ENCODE measurements around the gene FAM20C. TPM values are rescaled to one million over a fixed set of nuclear protein-coding genes. Genes with fewer than 3 reads are reported as not detected.

The FAM20C gene
- total RNA-seq, 2 experiments from 2014 or later, result not detected

DNA sequence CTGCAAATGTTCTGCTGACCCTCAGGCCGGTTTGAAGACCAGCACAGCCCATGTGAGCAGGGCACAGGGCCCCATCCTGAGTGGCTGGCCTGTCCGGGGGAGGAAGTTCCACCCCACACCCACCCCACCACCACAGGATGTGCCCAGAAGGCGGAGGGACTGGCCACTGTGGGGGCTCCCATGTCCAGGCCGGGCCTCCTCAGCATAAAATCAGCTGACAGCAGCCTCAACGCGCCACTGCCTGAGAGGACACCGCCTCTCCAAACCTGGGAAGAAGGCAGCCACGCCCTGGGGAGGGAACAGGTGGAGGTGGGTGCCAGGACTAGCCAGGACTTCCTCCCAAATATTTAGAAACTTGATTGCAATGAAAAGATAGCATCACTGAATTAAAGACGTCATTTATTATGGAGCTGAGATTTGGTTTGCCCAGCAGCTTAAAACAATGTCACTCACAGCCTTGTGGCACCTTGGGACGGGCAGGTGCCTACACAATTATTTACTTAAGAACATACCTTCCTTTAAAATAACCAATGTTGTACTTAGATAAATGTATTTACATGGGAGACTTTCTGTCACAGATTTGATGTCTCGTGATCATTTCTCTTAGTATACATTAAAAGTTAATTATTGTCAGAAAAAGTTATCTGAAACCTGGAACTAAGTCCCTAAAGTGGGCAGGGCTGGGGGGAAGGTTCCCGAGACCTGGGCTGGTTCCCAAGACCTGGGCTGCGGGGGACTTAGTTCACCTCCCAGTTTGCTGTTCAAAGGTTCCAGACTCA, 27.3 kb upstream of the FAM20C start:
- no TSS peak for BruUV-seq (replicated peaks)
- intact Hi-C loops (cut with micrococcal nuclease; ENCODE audit: unreplicated experiment), result no loop called here

DNA sequence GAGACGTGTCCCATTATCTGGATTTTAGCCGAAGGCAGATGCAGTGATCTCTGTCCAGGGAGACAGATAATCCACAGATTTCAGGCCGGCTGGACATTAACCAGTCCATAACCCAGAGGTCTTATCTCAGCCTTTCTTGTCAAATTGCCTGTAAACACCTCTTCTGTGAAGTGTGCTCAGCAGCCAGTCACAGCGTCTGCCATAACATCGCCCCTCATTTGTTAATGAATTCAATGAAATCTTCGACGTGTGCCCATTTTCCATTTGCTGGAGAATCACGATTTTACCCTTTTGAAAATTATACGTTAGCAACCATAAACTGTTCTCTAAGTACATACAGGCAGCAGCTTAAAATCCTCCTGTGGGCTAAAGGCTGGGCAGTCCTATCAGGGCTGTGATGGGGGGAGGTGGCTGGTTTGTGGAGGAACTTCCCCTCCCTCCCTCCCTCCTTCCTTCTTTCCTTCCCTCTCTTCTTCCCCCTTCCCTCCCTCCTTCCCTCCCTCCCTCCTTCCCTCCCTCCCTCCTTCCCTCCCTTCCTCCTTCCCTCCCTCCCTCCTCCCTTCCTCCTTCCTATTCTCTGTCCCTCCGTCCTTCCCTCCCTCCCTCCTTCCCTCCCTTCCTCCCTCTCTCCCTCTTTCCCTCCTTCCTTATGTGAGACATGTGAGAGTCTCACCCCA, 26.6 kb upstream of the FAM20C start:
- H3K79me2 ChIP-seq (ENCODE audit: insufficient read depth, low read depth, low read length), result no peaks in the 10 kb centered on the region
- BruUV-seq (replicated peaks), result no TSS peak
- H3K4me1 ChIP-seq (ENCODE audit: insufficient read depth, low read length, poor library complexity, severe bottlenecking), result no peaks in the 10 kb centered on the region
- no peak overlapping the region for H3K4me2 ChIP-seq (ENCODE audit: low read length)
- H3K36me3 ChIP-seq (ENCODE audit: insufficient read depth, low read length), result no peaks in the 10 kb centered on the region
- intact Hi-C loops (cut with micrococcal nuclease; ENCODE audit: unreplicated experiment), result no loop called here
- no peaks in the 10 kb centered on the region for H4K20me1 ChIP-seq (ENCODE audit: insufficient read depth, low read length)
- DNase-seq (ENCODE audit: low spot score), result no peak
- no peaks in the 10 kb centered on the region for H3K9me2 ChIP-seq (ENCODE audit: insufficient read depth, low read length)
- no peaks in the 10 kb centered on the region for H3K9me3 ChIP-seq (ENCODE audit: low read length)
- POLR2A ChIA-PET, result no interaction called here
- H2AFZ ChIP-seq (ENCODE audit: low read length), result no peak overlapping the region
- H3K27ac ChIP-seq (ENCODE audit: low read depth, low read length, poor library complexity, severe bottlenecking), result no peak overlapping the region
- TF ChIP-seq, protein P1, sequence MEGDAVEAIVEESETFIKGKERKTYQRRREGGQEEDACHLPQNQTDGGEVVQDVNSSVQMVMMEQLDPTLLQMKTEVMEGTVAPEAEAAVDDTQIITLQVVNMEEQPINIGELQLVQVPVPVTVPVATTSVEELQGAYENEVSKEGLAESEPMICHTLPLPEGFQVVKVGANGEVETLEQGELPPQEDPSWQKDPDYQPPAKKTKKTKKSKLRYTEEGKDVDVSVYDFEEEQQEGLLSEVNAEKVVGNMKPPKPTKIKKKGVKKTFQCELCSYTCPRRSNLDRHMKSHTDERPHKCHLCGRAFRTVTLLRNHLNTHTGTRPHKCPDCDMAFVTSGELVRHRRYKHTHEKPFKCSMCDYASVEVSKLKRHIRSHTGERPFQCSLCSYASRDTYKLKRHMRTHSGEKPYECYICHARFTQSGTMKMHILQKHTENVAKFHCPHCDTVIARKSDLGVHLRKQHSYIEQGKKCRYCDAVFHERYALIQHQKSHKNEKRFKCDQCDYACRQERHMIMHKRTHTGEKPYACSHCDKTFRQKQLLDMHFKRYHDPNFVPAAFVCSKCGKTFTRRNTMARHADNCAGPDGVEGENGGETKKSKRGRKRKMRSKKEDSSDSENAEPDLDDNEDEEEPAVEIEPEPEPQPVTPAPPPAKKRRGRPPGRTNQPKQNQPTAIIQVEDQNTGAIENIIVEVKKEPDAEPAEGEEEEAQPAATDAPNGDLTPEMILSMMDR (conservative IDR thresholded peaks at IDR 0.05; ENCODE audit: low read length), result no peak
- no peak for TF ChIP-seq EZH2phosphoT487 (IDR thresholded peaks at IDR 0.05; ENCODE audit: borderline replicate concordance, low read depth, low read length)
- H3K4me3 ChIP-seq (ENCODE audit: low read depth, low read length, poor library complexity, severe bottlenecking), result no peak overlapping the region
- CTCF ChIA-PET (ENCODE audit: unreplicated experiment), result no interaction called here

More for the DNA sequence above, 27.3 kb upstream of the FAM20C start:
- Histone ChIP-seq H3K9me3 (ENCODE audit: low read length) (no peaks in the 10 kb centered on the region), H3K36me3 (ENCODE audit: insufficient read depth, low read length) (no peaks in the 10 kb centered on the region), H3K4me3 (ENCODE audit: low read depth, low read length, poor library complexity, severe bottlenecking) (no peak overlapping the region), H2AFZ (ENCODE audit: low read length) (no peak overlapping the region), H3K9me2 (ENCODE audit: insufficient read depth, low read length) (no peaks in the 10 kb centered on the region), H3K4me1 (ENCODE audit: insufficient read depth, low read length, poor library complexity, severe bottlenecking) (no peaks in the 10 kb centered on the region), H3K4me2 (ENCODE audit: low read length) (no peak overlapping the region), H3K79me2 (ENCODE audit: insufficient read depth, low read depth, low read length) (no peaks in the 10 kb centered on the region), H4K20me1 (ENCODE audit: insufficient read depth, low read length) (no peaks in the 10 kb centered on the region), H3K27ac (ENCODE audit: low read depth, low read length, poor library complexity, severe bottlenecking) (no peak overlapping the region)
- DNase-seq (ENCODE audit: low spot score), result no peak
- POLR2A ChIA-PET, result interaction anchor here (0.6 kb wide), 1 partner anchor 1340 kb away, joined by 4 read pairs; no protein-coding TSS in a partner anchor
- TF ChIP-seq EZH2phosphoT487 (IDR thresholded peaks at IDR 0.05; ENCODE audit: borderline replicate concordance, low read depth, low read length), result no peak
- TF ChIP-seq, protein P1 (conservative IDR thresholded peaks at IDR 0.05; ENCODE audit: low read length), result no peak
- CTCF ChIA-PET (ENCODE audit: unreplicated experiment), result interaction anchor here (0.6 kb wide), 1 partner anchor 515 kb away, joined by 13 read pairs; no protein-coding TSS in a partner anchor
